Iris pigment epithelial cell (primary cell): Measurements from ENCODE around the gene OTOP2.
A peak's percentile ranks its signal among the peaks of the same experiment; 100 is the strongest.

Experiments used
- DNase-seq: peaks from one replicate; pipeline ENCODE4 v3.0.0-alpha.2; 2011; ENCODE audit warnings: low read depth

OTOP2 gene

DNA sequence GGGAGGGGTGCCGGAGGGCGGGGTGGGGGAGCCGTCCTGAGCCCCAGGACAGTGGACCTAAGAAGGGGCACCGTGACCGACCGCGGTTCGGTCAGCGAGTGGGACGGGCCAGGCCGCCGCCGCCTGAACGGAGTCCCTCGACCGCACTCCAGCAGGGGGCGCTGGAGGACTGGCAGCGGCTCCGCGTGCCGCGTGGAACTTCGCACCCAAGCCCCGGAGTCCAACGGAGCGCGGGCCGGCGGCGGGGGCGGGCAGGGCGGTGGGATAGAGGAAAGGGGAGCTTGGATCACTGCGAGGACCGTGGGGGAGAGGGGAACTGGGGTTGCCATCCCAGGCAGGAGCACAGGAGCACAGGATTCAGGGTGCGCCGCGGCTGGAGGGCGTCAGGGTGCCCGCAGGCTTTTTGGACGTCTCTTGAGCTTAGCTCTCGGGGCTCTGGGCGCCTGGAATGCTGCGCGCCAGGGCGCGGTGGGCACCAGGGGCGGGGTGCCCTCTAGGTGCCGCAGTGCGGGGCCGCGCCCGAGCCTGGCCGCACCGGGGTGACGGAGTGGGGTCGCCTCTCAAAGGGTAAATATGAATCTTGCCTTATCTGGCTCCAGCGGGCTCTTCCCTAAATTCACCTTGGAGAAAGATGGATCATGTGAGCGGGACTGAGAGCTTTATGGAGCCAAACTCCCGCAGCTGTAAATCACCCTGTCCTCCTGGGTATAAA, 379 bp upstream of the OTOP2 start:
- DNase-seq: peak; percentile 31

- DNase-seq: no peak
Measured at GRCh38 chr17:74925242-74925641, 1.2 kb downstream of the OTOP2 start.

GRCh38 chr17:74928786-74929185, 4.7 kb downstream of the OTOP2 start:
- no peak for DNase-seq

DNA sequence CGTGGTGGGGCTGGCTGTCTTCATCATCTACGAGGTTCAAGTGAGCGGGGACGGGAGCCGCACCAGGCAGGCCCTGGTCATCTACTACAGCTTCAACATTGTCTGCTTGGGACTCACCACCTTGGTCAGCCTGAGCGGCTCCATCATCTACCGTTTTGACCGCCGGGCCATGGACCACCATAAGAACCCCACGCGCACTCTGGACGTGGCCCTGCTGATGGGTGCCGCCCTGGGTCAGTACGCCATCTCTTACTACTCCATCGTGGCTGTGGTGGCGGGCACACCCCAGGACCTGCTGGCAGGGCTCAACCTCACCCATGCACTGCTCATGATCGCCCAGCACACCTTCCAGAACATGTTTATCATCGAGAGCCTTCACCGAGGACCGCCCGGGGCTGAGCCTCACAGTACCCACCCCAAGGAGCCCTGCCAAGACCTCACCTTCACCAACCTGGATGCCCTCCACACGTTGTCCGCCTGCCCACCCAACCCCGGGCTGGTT, 6.5 kb downstream of the OTOP2 start:
- DNase-seq: no peak

- no peak for DNase-seq
Measured at GRCh38 chr17:74935048-74935447, 11.0 kb downstream of the OTOP2 start.

- DNase-seq: no peak
Measured at GRCh38 chr17:74935585-74936469, 11.8 kb downstream of the OTOP2 start, which contains the start of gene OTOP3. Gene OTOP3 (plus strand): TSS chr17:74935898. CDS start chr17:74935922, 24 bp downstream.

- DNase-seq: no peak
Measured at GRCh38 chr17:74936470-74936799, 12.4 kb downstream of the OTOP2 start.

DNA sequence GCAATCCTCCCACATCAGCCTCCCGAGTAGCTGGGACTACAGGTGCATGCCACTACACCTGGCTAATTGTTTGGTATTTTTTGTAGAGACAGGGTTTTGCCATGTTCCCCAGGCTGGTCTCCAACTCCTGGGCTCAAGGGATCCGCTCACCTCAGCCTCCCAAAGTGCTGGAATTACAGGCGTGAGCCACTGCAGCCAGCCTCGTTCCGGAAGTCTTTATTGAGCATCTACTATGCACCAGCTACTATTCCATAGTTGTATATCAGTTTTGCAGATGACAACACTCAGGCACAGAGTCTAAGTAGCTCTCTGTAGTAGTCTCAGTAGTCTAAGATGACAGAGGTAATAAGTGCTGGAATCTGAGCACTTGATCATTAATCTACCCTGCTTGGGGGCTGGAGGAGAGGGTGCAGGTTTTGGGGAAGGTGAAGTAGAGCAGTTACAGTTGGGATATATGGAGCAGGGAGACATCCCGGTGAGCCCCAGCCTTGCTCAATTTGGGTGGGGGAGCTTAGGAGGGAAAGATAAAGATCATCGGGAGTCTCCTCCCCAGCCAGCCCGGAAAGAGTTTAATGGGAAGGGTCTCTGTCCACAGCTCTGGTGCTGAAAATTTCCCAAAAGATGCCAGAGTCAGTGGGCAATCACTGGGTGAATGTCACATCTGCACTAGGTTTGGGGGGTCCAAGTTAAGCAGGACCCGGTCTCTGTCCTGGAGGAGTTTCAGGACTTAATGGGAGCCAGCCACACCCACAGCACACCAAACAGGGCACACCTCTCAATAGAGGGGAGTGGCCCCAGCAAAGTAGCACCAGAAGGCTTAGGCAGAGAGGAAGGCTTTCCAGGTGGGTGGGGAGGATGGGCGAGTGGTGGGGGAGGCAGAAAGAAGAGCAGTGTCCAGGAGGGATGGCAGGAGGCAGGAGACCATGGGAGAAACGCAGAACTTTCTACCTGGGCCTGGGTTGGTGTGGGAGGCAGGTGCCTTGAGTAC, 13.3 kb downstream of the OTOP2 start:
- DNase-seq: no peak

GRCh38 chr17:74938194-74938950, 14.3 kb downstream of the OTOP2 start:
- DNase-seq: no peak

DNA sequence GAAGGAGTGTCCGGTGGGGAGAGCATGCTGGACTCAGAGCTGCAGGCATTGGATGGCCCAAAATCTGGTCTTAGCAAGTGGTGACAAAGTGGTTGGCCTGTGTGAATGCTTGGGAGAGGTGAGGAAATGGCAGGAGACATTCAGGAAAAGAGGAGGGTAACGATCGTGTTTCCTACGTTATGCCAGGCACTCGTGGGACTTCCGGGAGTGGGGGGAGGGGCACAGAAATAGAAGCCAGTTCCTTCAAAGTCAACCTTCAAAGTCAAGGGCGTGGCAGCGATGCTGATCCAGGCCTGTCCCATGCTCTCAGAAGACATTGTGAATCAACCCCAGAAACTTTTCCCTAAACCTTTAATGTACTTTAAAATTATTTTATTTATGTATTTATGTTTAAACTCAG, 15.5 kb downstream of the OTOP2 start:
- no peak for DNase-seq

- no peak for DNase-seq
Measured at GRCh38 chr17:74941128-74941725, 17.2 kb downstream of the OTOP2 start.

DNA sequence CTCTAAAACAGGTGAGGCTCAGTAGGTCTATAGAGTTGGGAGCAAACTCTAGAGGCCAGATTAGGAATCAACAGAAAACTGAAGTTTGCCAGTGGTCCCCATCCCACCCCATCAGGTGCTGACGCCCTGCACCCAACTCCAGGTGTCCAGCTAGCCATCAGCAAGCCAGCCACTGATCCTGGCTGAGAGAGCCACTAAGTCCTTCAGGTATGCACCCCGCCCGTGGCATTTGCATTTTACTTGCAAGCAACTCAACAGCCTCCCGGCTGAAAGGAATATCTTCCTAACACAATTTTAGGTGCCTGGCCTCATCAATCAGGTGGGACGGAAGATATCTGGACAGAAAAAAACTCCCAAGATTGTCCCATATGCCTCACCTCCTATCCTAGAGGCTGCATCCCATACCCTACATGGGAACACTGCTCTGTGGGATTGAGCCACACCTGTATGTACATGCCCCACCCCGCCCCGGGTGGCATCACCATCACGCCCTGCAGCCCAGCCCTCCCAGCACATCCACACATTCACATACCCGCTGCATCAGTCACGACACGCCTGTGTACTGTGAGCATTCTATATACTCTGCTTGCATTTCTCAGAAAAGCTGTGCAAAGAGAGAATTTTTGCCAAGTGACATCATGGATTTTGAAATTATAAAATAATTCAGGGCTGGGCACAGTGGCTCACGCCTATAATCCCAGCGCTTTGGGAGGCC, 19.9 kb downstream of the OTOP2 start:
- DNase-seq: peak; percentile 18

DNA sequence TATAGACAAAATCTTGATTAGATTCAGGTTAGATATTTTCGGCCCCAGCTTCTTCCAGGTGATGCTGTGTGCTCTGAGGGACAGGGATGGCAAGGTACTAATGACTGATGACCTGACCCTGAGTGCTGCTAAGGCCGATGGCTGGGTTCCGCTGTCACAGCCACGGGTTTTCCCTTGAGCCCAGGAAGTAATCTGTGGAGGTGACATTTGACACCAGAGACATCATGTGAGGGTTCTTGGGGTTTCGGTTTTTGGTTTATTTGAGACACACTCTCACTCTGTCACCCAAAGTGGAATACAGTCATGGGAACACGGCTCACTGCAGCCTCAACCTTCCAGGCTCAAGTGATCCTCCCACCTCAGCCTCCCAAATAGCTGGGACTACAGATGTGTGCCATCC, 21.5 kb downstream of the OTOP2 start:
- DNase-seq: no peak

GRCh38 chr17:74946641-74947040, 22.6 kb downstream of the OTOP2 start:
- no peak for DNase-seq

GRCh38 chr17:74947041-74947754, 23.1 kb downstream of the OTOP2 start:
- no peak for DNase-seq

GRCh38 chr17:74949455-74950115, 25.5 kb downstream of the OTOP2 start:
- DNase-seq: no peak

DNA sequence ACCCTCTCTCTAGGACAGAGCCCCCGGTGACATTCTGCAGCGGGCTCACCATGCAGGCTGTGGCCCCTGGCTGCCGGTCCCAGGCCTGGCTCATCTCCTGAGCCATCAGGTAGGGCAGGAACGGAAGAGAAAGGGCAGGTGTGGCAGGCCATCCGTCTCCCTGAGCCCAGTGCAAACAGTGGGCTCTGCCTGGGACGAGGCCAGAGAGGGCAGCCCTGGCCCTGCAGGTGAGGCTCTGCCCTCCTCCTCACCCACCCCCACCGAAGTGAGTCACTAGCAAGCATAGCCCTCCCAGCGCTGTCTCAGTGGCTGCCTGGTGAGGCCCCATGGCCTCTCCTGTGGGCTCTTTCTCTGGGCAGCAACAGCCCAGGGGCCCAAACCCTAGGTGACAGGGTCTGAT, 26.1 kb downstream of the OTOP2 start:
- no peak for DNase-seq

DNA sequence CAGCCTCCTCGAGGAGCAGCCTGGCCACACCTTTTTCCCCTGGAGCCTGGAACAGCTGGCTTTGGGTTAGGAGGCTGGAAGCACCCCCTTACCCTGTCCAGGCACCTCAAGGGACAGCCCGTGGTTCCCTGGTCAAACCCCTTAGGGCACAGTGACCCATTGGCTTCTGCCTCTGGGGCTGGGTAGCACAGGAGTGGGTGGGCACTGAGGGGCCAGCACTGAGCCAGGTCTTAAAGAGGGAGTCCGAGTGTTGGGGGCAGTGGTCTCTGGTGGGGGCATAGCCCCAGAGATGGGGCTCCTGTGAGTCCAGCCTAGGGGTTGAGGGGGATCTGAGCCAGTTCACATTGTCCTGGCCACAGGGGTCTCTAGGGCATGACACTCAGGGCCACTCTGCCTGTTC, 27.0 kb downstream of the OTOP2 start:
- DNase-seq: no peak
